Measurements from ENCODE around the gene OCLN. TPM values are rescaled to one million over a fixed set of nuclear protein-coding genes. Genes with fewer than 3 reads are reported as not detected.

Gene OCLN
- total RNA-seq, 1 experiment from 2014 or later = 102 TPM

GRCh38 chr5:69497006-69497520, 4.5 kb downstream of the OCLN start:
- Histone ChIP-seq H3K4me1 (ENCODE audit: control insufficient read depth, insufficient read depth, low read length) (peaks cover 66% of the 10 kb centered on the region), H3K36me3 (ENCODE audit: control insufficient read depth, insufficient read depth, low read length) (no peaks in the 10 kb centered on the region; the same call in 1 of the 2 replicates), H3K4me3 (ENCODE audit: low read depth in 2 of 2, low read length in 2 of 2) (no peak overlapping the region), H3K27me3 (ENCODE audit: control insufficient read depth, insufficient read depth, low read length) (no peaks in the 10 kb centered on the region), H3K27ac (ENCODE audit: low read length) (peak overlapping the region; percentile 92), H3K9me3 (ENCODE audit: control insufficient read depth, insufficient read depth, low read depth, low read length) (no peaks in the 10 kb centered on the region)
- intact Hi-C loops (cut with micrococcal nuclease; ENCODE audit: unreplicated experiment) = no loop called here
- CTCF ChIA-PET = no interaction called here
- TF ChIP-seq CTCF (IDR thresholded peaks at IDR 0.05) (no peak), TCF7L2 (IDR thresholded peaks at IDR 0.05; ENCODE audit: low read depth, low read length) (no peak), SIN3A (IDR thresholded peaks at IDR 0.05; ENCODE audit: borderline replicate concordance, insufficient read depth, low read depth, low read length) (no peak), POLR2AphosphoS5 (IDR thresholded peaks at IDR 0.05; ENCODE audit: low read depth, low read length) (no peak), REST (IDR thresholded peaks at IDR 0.05; ENCODE audit: insufficient read depth in 1 of 2, low read depth in 2 of 2, low read length in 1 of 2) (no peak)
- BruUV-seq (replicated peaks) = no TSS peak
- no peak for ATAC-seq
- DNase-seq (ENCODE audit: low read depth, low spot score) = no peak
- POLR2A ChIA-PET = no interaction called here
- in situ Hi-C loops (cut with HindIII; ENCODE audit: low pct_unique_long_range_greater_than_20kb, low sequenced_read_pairs) = no loop called here

DNA sequence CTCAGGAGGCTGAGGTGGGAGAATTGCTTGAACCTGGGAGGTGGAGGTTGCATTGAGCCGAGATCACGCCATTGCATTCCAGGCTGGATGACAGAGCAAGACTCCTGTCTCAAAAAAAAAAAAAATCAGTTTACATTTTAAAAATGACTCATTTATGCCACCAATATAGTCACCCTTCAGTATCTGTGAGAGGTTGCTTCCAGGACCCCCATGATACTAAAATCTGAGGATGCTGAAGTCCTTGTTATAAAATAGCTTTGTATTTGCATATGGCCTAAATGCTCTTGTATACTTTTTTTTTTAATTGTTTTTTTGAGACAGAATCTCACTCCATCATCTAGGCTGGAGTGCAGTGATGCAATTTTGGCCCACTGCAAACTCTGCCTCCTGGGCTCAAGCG, 5.8 kb downstream of the OCLN start:
- H3K27ac ChIP-seq (ENCODE audit: low read length) = peak overlapping the region; percentile 57
- H3K9me3 ChIP-seq (ENCODE audit: control insufficient read depth, insufficient read depth, low read depth, low read length) = no peaks in the 10 kb centered on the region
- in situ Hi-C loops (cut with HindIII; ENCODE audit: low pct_unique_long_range_greater_than_20kb, low sequenced_read_pairs) (no loop called here), intact Hi-C loops (cut with micrococcal nuclease; ENCODE audit: unreplicated experiment) (no loop called here)
- ATAC-seq (no peak), DNase-seq (ENCODE audit: low read depth, low spot score) (no peak)
- H3K27me3 ChIP-seq (ENCODE audit: control insufficient read depth, insufficient read depth, low read length) = no peaks in the 10 kb centered on the region
- no peak overlapping the region for H3K4me3 ChIP-seq (ENCODE audit: low read depth in 2 of 2, low read length in 2 of 2)
- no peaks in the 10 kb centered on the region; the same call in 1 of the 2 replicates for H3K36me3 ChIP-seq (ENCODE audit: control insufficient read depth, insufficient read depth, low read length)
- BruUV-seq (replicated peaks) = no TSS peak
- POLR2A ChIA-PET = no interaction called here
- no peak for TF ChIP-seq REST (IDR thresholded peaks at IDR 0.05; ENCODE audit: insufficient read depth in 1 of 2, low read depth in 2 of 2, low read length in 1 of 2)
- CTCF ChIA-PET = interaction anchor here (0.6 kb wide), 1 partner anchor 18 kb away, joined by 4 read pairs; no protein-coding TSS in a partner anchor
- H3K4me1 ChIP-seq (ENCODE audit: control insufficient read depth, insufficient read depth, low read length) = peaks cover 79% of the 10 kb centered on the region

All from Panc1 (cell line).